Measurements from ENCODE around the gene LAMC3.
"Not testable (repeated sequence)": the region's sequence is repeated elsewhere in the genome, so short reads cannot be mapped to it uniquely, and the experiment has no call there.

LAMC3 gene

DNA sequence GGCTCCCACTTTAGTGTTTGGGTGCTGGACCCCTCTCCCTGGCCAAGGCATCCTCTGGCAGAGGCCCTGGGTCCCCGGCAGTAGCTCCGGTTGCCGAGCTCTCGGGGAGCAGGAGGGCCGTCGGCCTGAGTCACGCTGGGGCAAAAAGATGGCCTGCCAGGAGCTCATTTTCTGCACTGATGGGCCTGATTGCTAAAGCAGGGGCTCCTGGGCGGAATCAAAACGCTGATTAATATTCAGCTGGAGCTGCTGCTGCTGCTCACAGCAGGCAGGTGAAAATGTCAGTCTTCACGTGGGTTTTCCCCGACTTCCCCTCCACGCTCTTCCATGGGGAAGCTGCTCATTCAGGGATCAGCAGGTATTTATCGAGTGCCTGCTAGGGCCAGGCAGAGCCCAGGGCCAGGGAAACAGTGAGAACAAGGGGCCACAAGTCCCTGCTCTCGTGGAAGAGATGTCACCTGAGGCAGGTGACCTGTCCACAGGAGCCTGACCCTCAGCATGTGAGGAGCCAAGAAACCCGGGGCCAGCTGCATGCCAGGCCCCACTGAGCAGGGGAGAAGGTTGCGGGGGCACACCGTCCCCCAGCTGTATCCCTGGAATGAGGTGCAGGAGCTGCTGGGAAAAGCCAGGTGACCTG, 22.1 kb downstream of the LAMC3 start:
- no peak for FAIRE-seq

DNA sequence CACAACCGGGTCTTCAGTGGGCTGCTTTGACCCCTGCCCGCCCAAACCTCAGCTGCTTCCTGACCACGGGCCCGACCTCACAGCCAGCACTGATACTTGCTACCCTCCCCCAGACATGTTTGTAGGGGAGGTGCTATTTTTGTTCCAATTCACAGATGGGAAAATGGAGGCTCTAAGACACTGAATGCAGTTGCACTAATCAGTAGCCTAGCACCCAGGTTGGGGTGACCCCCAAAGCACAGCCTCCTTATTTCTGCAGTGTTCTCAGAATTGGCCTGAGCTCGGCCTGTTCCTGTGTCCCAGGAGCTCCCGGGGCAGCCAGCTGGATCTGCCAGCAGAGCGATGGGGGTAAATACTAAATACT, 22.6 kb downstream of the LAMC3 start:
- no peak for FAIRE-seq

DNA sequence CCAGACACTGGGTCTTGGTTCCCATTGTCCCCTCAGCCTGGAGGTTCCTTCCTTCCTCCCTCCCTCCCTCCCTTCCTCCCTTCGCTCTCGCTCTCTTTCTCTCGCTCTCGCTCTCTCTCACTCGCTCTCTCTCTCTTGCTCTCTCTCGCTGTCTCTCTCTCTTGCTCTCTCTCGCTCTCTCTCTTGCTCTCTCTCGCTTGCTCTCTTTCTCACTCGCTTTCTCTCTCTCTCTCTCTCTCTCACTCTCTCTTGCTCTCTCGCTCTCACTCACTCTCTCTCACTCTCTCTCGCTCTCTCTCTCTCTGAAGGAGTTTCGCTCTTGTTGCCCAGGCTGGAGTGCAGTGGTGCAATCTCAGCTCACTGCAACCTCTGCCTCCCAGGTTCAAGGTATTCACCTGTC, 23.4 kb downstream of the LAMC3 start:
- FAIRE-seq: no peak

DNA sequence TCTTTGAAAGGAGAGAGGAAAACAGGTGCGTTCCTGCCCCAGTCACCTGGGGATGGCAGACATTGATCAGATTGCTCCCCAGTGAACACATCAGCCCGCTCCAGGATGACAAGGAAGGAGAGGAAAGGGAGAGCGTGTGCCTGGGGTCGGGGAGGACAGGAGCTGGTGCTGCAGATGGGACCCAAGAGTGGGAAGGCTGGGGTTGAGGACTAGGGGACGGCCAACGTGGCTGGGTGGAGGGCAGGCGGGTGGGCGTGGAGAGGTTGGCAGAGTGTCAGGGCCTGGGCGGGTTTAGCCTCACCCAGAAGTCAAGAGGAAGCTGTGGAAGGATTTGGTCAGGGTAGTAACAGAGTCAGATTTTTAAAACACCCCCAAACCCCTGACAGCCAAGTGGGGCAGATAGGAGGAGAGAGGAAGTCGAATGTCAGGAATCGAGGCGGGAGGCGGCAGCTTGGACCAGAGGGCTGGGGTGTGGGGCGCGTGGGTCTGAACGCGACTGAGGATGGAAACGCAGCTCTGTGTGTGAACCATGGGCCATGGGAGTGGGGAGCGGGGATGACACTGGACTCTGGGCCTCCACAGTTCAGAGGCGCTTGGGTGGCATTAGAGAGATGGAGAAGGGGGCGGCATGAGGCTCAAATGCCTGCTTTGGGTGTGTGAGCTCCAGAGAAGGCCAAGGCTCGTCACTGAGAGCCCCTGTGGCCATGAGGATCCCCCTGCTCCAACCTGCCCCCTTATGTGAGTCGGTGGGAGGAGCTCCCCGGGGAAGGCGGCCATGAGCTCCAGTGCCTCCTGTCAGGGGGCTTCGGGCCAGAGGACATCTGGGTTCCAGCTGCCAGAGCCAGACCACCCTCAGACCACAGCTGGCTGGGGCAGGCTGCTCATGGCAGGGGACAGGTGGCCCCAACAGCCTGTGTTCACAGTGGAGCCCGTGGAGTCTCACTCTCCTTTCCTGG, 24.6 kb downstream of the LAMC3 start:
- no peak for FAIRE-seq

DNA sequence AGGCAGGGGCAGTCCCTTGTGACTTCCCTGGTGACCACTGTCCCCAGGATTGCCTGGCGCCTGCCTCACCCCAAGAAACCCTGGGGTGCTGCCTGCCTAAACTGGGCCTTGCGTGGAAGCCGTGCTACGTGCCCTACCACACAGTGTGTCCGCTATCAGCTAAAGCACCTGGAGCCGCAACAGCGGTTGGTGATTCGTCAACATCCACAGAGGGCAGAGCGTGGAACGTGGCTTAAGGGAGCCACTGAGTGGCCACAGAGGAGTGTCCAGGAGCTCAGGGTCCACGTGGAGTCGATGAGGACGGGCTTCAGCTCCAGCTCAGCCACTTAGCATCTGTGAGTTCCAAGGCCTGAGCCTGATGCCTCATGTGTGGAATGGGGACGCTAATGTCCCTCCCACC, 25.3 kb downstream of the LAMC3 start:
- no peak for FAIRE-seq

DNA sequence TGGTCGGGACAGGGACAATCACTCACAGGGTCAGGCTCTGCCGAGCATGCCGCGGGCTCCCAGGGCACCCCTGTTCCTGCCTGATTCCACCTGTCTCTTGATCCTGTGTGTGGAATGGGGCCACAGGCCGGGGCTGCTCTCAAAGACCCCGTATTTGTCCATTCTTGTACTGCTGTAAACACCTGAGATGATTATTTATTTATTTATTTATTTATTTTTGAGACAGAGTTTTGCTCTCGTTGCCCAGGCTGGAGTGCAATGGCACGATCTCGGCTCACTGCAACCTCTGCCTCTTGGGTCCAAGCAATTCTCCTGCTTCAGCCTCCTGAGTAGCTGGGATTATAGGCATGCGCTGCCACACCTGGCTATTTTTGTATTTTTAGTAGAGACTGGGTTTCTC, 25.8 kb downstream of the LAMC3 start:
- not testable (repeated sequence) for FAIRE-seq

DNA sequence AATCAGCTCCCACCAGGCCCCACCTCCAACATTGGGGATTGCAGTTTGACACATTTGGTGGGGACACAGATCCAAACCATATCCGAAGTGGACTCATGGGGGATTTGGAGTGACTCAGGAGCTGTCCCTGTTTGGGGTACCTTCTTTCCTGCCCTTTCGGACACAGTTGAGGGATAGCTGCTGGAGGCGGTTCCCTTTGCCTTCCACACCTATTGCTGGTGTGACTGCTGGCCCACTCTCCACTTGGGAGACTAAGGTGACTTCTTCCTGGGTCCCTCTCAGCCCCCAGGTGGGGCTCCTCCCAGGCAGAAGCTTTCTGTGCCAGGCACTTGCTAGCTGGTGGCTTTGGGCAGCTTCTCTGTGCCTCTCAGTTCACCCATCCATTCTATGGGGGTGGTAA, 26.6 kb downstream of the LAMC3 start:
- no peak for FAIRE-seq

DNA sequence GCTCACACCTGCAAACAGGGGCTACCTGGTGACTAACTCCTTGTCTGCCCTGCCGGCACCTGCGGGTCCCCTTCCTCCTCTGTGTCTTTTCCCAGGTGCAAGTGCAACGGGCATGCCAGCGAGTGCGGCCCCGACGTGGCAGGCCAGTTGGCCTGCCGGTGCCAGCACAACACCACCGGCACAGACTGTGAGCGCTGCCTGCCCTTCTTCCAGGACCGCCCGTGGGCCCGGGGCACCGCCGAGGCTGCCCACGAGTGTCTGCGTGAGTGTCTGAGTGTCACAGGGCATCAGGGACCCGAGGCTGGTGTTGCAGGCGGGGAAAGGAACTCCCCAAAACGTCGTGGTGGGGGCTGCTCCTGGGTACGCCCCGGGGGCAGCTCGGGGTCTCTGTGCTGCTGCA, 27.1 kb downstream of the LAMC3 start:
- no peak for FAIRE-seq

DNA sequence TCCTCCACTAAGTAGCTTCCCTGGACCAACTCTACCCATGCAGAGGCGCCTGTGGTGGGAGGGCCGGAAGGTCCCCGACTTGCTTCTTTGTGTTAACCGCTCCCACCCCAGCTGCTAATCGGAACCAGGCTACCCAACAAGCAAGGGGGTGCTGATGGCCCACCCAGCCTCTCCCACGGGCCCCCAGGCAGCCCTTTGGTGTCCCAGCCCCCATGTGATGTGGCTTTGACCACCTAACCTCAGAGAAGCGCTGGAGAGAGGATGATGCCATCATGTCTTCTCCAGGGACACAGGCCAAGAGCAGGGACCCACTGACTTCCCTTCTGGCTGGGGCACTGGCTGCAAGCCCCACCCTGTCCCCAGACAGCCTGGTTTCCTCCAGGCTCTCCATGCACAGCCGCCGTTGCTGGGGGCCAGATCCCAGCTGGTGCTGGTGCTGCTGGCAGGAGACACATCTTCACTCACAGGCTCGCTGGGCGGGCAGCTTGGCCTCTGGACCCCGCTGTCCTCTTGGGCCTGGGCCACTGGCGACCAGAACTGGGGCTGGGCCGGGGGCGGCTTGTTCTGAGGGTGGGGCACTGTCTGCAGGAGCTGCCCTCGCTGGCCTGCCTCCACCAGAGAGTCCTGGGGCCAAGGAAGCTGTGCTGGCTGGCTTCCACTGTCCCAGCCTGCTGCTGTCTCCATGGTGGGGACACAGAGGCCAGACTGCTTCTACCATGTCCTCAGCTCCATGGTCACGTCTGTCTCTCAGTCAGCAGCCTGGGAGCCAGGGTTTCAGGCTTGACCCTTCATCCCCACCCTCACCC, 27.8 kb downstream of the LAMC3 start:
- FAIRE-seq: no peak

DNA sequence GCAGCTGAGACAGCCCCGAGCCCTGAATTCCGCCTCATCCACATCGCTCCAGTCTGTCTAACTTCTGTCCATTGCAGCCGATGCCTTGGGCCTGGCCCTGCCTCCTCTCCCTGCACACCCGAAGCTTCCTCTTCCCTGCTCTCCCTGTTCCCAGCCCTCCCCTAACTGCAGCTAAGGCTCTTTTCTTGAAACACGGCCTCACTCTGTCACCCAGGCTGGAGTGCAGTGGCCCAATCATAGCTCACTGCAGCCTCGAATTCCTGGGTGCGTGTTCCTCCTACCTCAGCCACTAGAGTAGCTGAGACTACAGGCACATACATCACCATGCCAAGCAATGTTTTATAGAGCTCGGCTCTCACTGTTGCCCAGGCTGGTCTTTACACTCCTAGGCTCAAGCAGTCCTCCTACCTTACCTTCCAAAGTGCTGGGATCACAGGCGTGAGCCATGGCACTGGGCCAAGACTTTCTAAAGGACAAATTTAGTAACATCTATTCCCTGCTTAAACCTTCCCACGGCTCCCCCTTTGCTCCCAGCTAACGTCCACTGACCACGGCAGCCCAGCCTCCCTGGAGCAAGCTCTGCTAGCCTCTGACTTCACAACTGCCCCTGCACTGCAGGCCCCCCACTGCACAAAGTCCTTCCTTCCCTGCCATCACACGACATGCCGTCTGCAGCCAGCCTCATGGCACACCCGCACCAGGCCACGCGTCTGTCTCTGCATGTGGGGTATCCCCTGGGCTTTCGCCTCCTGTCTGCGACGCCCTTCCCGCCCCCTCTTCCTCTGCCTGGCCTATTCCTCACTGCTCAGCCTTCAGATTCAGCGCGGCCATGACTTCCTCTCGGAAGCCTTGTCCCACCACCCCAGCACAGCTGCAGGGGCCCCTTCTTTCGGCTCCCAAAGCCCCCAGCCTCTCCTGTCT, 28.6 kb downstream of the LAMC3 start:
- FAIRE-seq: no peak

DNA sequence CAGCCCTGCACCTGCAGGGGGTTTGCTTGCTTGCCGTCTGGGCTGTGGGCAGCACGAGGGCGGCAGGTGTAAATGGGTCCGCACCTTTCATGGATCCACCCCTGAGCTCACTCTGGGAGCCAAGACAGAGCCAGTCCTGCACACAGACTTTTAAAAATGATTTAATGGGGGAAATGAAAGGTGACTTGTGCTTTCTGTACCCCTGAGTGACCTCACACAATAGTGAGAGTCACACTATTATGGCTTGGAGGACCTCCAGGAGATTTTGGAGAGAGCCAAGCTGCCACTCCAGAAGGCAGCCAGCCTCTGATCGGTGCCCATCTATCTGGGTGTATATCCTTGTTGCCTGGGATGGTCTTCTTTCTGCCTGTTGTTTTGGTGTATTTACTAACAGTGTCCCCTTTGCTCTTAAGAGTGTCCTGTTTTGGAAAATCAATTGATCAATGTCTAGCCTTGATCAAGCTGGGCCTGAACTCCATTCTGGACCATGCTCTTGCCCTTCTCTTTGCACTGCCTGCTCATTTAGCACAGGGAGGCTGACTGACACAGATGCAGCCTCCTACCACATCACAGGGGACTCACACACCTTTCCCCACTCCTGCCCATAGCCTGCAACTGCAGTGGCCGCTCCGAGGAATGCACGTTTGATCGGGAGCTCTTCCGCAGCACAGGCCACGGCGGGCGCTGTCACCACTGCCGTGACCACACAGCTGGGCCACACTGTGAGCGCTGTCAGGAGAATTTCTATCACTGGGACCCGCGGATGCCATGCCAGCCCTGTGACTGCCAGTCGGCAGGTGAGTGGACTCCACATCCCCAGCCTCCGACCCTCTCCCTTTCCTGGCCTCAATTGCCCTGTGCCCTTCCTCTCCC, 29.5 kb downstream of the LAMC3 start:
- FAIRE-seq: no peak

DNA sequence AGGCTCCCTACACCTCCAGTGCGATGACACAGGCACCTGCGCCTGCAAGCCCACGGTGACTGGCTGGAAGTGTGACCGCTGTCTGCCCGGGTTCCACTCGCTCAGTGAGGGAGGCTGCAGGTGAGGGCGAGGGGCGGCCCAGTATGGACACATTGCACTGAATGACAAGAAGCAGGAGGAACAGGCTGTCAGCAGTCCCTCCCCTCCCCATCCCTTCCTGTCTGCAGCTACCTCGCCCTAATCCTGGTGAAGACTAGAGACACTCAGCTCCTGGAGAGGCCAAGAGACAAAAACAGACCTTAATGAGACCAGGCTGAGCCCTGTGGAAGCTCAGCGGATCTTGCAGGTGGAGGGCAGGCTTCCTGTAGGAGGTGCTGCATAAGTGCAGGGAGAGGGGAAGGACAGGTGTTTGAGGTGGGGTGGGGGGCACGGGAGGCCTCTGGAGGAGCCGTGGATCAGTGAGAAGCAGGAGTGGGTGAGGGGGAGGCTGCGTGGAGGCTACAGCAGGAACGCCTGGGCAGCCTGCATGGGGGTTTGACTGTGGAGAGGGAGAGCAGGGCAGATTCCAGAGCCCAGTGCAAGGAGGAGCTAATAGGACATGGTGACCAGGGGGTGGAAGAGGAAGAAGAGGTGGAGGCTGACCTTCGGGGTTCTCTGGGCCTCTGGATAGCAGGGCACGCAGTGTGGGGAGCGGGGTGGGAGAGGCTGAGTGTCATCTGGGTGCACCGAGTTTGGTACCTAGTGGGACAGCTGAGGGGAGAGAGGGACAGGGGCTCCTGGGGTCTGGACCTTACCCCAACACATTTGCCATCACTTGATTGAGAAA, 30.4 kb downstream of the LAMC3 start:
- no peak for FAIRE-seq

DNA sequence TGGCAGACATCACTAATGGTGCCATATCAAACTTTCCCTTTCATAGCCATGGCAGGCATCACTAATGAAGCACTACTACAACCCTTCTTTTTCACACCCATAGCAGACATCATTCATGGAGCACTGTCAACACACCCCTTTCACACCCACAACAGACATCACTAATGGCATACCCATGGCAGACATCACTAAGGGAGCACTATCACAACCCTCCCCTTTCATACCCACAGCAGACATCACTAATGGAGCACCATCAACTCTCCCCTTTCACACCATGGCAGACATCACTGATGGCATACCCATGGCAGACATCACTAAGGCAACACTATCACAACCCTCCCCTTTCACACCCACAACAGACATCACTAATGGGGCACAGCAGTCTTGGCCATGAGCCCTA, 33.7 kb downstream of the LAMC3 start:
- FAIRE-seq: no peak

DNA sequence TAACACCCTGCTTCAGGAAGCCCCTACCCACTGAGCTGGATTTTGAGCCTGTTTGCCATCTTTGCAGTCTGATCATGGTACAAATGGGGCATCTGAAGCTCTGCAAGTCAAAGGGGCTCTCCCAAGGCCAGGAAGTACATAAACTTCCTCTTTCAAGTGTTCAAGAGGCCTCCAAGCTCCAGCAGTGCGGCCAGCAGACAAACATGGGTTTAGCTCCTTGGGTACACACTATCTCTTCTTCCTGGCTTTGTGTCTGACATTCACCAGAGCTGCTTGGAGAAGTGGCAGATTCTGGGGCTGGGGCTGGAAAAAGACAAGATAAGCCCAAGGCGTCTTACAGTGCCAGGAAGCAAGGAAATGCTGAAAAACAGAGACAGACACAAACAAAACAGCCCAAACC, 34.1 kb downstream of the LAMC3 start:
- no peak for FAIRE-seq

DNA sequence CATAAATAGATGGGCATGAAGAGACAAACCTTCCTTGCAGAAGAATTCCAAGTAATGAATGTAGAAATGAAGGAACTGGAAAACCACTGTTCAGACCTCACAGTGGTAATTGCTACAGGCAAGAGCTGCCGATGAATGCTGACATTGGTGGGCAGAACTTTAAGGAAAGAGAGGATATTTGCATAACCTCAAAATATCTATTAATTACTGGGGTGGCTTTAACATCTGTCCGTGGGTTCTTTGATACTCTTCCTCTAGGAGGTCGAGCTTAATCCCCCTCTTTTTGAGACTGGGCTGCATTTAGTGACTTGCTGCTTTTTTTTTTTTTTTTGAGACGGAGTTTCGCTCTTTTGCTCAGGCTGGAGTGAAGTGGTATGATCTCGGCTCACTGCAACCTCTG, 34.7 kb downstream of the LAMC3 start:
- no peak for FAIRE-seq

DNA sequence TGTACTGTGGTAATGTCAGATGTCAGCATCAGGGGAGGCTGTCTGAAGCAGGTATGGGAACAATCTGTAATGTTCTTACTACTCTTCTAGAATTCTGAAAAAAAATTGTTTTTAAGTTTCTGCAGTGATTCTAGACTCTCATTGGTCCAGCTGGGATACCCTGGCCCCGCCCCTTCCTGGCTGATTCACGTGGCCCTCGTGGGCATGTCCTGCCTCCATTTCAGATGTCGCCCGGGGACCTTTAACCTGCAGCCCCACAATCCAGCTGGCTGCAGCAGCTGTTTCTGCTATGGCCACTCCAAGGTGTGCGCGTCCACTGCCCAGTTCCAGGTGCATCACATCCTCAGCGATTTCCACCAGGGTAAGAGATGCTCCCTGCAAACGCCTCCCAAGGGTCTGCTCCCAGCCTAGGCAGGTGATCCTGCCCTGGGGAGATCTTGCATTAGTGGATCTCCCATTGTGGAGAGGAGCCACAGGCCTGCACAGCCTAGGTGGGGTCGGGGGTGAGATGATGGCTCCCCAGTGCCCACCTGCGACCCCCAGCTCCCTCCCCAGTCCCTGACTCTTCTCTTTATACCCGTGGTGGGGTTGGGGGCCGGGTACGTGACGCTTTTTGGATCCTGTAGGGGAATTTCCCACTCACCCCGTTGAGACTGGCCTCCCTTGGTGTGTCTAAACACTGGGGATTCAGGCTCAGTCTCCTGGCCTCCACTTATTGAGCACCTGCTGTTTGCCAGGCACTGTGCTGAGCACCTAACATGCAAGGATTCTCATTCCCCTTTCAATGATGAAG, 36.5 kb downstream of the LAMC3 start:
- no peak for FAIRE-seq

DNA sequence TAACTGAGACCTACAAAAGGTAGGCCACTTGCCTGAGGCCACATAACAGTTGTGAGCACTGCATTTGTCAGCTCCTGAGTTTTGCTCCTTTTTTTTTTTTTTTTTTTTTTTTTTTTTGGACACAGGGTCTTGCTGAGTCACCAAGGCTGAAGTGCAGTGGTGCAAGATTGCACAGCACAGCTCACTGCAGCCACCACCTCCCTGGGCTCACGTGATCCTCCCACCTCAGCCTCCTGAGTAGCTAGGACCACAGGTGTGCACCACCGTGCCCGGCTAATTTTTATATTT, 37.1 kb downstream of the LAMC3 start:
- no peak for FAIRE-seq

DNA sequence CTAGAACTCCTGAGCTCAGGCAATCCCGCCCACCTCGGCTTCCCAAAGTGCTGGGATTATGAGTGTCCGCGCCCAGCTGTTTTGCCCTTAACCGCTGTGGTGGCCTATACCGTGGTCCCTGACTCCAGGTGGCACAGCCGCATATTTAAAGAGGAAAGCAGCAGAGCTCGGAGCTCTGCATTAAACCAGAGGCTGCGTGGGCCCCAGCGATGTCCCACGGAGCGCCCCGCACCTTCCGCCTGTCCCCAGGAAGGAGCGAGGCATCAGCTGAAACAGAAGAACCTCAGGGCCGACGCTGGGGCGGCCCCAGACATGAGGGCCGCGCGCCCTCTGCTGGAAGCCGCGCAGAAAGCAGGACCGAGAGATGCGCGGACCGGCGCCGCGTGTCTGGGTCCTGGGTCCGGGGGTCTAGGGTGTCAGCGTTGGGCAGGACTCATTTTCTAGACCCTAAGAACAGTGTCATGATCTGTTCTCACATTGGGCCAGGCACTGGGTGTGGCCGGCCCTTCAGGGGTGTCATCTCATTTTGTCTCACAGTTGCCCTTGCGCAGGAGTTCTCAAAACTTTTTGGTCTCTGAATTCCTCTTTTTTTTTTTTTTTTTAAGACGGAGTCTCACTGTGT, 37.7 kb downstream of the LAMC3 start:
- no peak for FAIRE-seq

DNA sequence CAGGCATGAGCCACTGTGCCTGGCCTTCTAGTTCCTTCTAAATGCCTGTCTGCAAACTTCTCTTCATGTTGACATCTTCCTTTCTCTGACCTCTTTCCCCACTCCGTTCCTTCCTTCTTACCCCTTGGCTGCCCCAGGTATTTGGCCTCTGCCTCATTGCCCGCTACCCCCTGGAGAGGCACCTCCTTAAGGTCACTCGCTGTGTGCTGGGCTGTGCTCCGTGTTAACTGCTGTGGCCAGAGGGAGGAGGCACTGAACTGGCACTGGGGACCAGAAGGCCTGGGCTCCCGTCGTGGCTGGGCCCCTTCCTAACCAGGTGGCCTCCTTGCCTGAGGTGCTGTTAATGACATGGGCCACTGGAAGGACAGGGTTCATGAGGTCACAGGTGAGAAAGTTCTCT, 39.4 kb downstream of the LAMC3 start:
- FAIRE-seq: no peak

DNA sequence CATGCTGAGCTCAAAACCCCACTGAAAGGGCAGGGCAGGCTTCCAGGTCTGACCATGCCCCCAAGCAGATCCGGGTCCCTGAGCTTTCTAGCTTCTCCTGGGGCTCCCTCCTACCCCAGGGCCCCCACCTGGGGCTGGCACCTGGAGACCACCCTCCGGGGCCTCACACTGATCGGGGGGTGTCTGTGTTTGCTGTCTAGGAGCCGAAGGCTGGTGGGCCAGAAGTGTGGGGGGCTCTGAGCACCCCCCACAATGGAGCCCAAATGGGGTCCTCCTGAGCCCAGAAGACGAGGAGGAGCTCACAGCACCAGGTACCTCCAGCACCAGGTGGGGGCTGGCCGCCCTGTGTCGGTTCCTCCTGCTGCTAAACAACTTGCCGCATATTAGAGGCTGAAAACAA, 39.8 kb downstream of the LAMC3 start:
- no peak for FAIRE-seq

All from A204.1 (cell line).